SK-N-SH treated with all-trans-retinoic acid at 6 μM for 48 hours (cell line): ENCODE results near the gene KLHL15.

ENCODE experiments used
- ATAC-seq: fragments of 200-7000 bp; cut with Tn5 transposase; 3 replicates; pipeline ENCODE4 v1.9.1; 2020; ENCODE audit warnings: mild to moderate bottlenecking, moderate library complexity
- ARNTL ChIP-seq: fragments of 450-650 bp; formaldehyde crosslinking; IDR thresholded peaks from 2 replicates; pipeline ENCODE4 v1.5.0; 2020; ENCODE audit warnings: low read depth, mild to moderate bottlenecking, moderate library complexity, borderline replicate concordance
- BACH2 ChIP-seq: fragments of 250-450 bp; sonication (Bioruptor Pico); IDR thresholded peaks from 2 replicates; pipeline ENCODE4 v1.9.0; 2021; ENCODE audit warnings: mild to moderate bottlenecking, borderline replicate concordance
- CSDC2 ChIP-seq: fragments of 250-450 bp; sonication (Bioruptor Pico); IDR thresholded peaks from 2 replicates; pipeline ENCODE4 v1.5.0; 2020; ENCODE audit warnings: mild to moderate bottlenecking, moderate library complexity
- ESRRG ChIP-seq: fragments of 250-450 bp; sonication (Bioruptor Pico); IDR thresholded peaks from 2 replicates; pipeline ENCODE4 v1.6.1; 2021; ENCODE audit warnings: mild to moderate bottlenecking
- GLIS3 ChIP-seq: fragments of 250-450 bp; sonication (Bioruptor Pico); IDR thresholded peaks from 2 replicates; pipeline ENCODE4 v1.5.0; 2020; ENCODE audit warnings: mild to moderate bottlenecking, moderate library complexity
- ISL1 ChIP-seq: fragments of 250-450 bp; sonication (Bioruptor Pico); IDR thresholded peaks from 2 replicates; pipeline ENCODE4 v2.1.2; 2022; ENCODE audit warnings: mild to moderate bottlenecking, moderate library complexity
- OSR1 ChIP-seq: fragments of 250-450 bp; sonication (Bioruptor Pico); IDR thresholded peaks from 2 replicates; pipeline ENCODE4 v1.8.0; 2022; ENCODE audit warnings: moderate library complexity, mild to moderate bottlenecking, inconsistent platforms
- PPARA ChIP-seq: fragments of 250-450 bp; sonication (Bioruptor Pico); IDR thresholded peaks from 2 replicates; pipeline ENCODE4 v1.5.0; 2020; ENCODE audit warnings: mild to moderate bottlenecking, borderline replicate concordance
- RARB ChIP-seq: fragments of 250-450 bp; sonication (Bioruptor Pico); IDR thresholded peaks from 2 replicates; pipeline ENCODE4 v1.8.0; 2021; ENCODE audit warnings: mild to moderate bottlenecking, moderate library complexity
- SNAI2 ChIP-seq: fragments of 250-450 bp; sonication (Bioruptor Pico); IDR thresholded peaks from 2 replicates; pipeline ENCODE4 v1.5.0; 2020; ENCODE audit warnings: mild to moderate bottlenecking, moderate library complexity
- TCF4 ChIP-seq: fragments of 250-450 bp; sonication (Bioruptor Pico); IDR thresholded peaks from 2 replicates; pipeline ENCODE4 v1.8.0; 2021; ENCODE audit warnings: mild to moderate bottlenecking, moderate library complexity, borderline replicate concordance
- TOX ChIP-seq: fragments of 250-450 bp; sonication (Bioruptor Pico); IDR thresholded peaks from 2 replicates; pipeline ENCODE4 v1.8.0; 2021; ENCODE audit warnings: mild to moderate bottlenecking, moderate library complexity, borderline replicate concordance
- ZC3H10 ChIP-seq: fragments of 250-450 bp; sonication (Bioruptor Pico); IDR thresholded peaks from 2 replicates; pipeline ENCODE4 v1.5.1; 2021; ENCODE audit warnings: mild to moderate bottlenecking, moderate library complexity
- ZFP30 ChIP-seq: fragments of 450-650 bp; formaldehyde crosslinking; IDR thresholded peaks from 2 replicates; pipeline ENCODE4 v1.5.0; 2022; ENCODE audit warnings: mild to moderate bottlenecking, moderate library complexity
- ZNF565 ChIP-seq: fragments of 450-650 bp; formaldehyde crosslinking; conservative IDR thresholded peaks from 2 replicates; pipeline ENCODE4 v1.5.0; 2020; ENCODE audit warnings: low read depth, mild to moderate bottlenecking, moderate library complexity
- ZNF70 ChIP-seq: fragments of 450-650 bp; formaldehyde crosslinking; IDR thresholded peaks from 2 replicates; pipeline ENCODE4 v1.5.0; 2020; ENCODE audit warnings: mild to moderate bottlenecking, moderate library complexity
- ZNF8 ChIP-seq: fragments of 450-650 bp; formaldehyde crosslinking; IDR thresholded peaks from 2 replicates; pipeline ENCODE4 v1.5.0; 2020; ENCODE audit warnings: mild to moderate bottlenecking, moderate library complexity
- TF ChIP-seq, protein P1 (sequence below): fragments of 250-450 bp; sonication (Bioruptor Pico); IDR thresholded peaks from 2 replicates; pipeline ENCODE4 v1.5.0; 2020; ENCODE audit warnings: mild to moderate bottlenecking, moderate library complexity
- TF ChIP-seq, protein P2 (sequence below): fragments of 250-450 bp; sonication (Bioruptor Pico); IDR thresholded peaks from 2 replicates; pipeline ENCODE4 v1.5.1; 2020; ENCODE audit warnings: low read depth, mild to moderate bottlenecking, moderate library complexity
- TF ChIP-seq, protein P3 (sequence below): fragments of 250-450 bp; sonication (Bioruptor Pico); IDR thresholded peaks from 2 replicates; pipeline ENCODE4 v1.5.1; 2021; ENCODE audit warnings: mild to moderate bottlenecking, moderate library complexity

Gene KLHL15

DNA sequence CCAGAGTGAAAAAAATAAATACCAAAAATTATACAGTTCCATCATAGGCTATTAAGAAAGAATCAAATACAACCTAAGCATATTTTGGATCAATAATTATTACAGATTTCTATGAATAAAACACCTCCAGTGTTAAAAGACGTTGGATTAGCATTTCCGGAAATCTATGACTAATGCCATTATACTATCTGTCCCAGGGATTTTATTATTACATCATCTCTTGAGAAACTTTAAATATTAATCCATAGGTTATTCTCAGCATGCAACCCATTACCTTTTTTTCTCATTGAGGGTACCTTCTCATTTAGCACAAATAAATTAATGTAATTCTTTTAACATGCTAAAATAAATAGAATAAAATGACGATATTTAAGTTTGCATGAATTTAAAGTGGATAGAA, 74.6 kb downstream of the KLHL15 start (continued):
- TF ChIP-seq, protein P1, sequence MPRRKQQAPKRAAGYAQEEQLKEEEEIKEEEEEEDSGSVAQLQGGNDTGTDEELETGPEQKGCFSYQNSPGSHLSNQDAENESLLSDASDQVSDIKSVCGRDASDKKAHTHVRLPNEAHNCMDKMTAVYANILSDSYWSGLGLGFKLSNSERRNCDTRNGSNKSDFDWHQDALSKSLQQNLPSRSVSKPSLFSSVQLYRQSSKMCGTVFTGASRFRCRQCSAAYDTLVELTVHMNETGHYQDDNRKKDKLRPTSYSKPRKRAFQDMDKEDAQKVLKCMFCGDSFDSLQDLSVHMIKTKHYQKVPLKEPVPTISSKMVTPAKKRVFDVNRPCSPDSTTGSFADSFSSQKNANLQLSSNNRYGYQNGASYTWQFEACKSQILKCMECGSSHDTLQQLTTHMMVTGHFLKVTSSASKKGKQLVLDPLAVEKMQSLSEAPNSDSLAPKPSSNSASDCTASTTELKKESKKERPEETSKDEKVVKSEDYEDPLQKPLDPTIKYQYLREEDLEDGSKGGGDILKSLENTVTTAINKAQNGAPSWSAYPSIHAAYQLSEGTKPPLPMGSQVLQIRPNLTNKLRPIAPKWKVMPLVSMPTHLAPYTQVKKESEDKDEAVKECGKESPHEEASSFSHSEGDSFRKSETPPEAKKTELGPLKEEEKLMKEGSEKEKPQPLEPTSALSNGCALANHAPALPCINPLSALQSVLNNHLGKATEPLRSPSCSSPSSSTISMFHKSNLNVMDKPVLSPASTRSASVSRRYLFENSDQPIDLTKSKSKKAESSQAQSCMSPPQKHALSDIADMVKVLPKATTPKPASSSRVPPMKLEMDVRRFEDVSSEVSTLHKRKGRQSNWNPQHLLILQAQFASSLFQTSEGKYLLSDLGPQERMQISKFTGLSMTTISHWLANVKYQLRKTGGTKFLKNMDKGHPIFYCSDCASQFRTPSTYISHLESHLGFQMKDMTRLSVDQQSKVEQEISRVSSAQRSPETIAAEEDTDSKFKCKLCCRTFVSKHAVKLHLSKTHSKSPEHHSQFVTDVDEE (CRISPR knock-in tag), result no peak
- TF ChIP-seq, protein P2, sequence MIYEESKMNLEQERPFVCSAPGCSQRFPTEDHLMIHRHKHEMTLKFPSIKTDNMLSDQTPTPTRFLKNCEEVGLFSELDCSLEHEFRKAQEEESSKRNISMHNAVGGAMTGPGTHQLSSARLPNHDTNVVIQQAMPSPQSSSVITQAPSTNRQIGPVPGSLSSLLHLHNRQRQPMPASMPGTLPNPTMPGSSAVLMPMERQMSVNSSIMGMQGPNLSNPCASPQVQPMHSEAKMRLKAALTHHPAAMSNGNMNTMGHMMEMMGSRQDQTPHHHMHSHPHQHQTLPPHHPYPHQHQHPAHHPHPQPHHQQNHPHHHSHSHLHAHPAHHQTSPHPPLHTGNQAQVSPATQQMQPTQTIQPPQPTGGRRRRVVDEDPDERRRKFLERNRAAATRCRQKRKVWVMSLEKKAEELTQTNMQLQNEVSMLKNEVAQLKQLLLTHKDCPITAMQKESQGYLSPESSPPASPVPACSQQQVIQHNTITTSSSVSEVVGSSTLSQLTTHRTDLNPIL (CRISPR knock-in tag), result no peak

DNA sequence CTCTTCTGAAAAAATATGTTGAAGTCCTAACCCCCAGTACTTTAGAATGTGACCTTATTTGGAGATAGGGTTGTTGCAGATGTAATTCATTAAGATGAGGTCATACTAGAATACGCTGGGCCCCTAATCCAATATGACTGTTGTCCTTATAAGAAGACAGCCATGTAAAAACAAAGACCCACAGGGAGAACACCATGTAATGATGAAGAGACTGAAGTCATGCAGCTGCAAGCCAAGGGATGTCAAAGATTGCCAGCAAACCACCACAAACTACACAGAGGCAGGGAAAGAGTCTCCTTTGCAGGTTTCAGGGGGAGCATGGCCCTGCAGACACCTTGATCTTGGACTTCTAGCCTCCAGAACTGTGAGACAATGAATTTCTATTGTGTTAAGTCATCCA, 81.8 kb downstream of the KLHL15 start:
- no peak for TF ChIP-seq BACH2 (CRISPR knock-in tag)
- TF ChIP-seq ZFP30 (CRISPR knock-in tag), result no peak
- no peak for TF ChIP-seq ZNF565
- TF ChIP-seq ESRRG (CRISPR knock-in tag), result no peak
- TF ChIP-seq ZC3H10 (CRISPR knock-in tag), result no peak
- TF ChIP-seq, protein P2 (CRISPR knock-in tag), result no peak
- no peak for TF ChIP-seq CSDC2 (CRISPR knock-in tag)
- TF ChIP-seq RARB (CRISPR knock-in tag), result no peak
- no peak for TF ChIP-seq ARNTL (CRISPR knock-in tag)
- no peak for TF ChIP-seq OSR1
- no peak for TF ChIP-seq GLIS3 (CRISPR knock-in tag)
- no peak for TF ChIP-seq PPARA
- TF ChIP-seq ISL1 (CRISPR knock-in tag), result no peak
- TF ChIP-seq, all 23 proteins: peak for 0
- no peak for ATAC-seq

DNA sequence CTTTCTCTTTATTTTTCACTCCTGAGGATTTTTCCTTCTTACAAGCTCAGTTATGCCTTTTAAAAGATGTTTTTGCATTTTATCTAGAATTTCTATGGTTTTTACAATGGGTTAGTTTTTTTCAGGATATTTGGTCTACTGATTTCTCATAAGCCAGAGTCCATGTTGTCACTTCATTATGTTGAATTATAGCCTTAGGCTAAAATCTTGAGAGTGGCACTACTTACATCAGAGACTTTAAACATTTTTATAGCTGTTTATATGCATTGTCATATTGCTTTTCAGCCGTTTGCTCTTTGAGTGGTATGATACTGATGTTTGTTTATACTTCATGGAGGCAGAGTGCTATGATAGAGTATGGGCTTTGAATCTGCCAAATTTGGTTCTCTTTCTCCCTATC, 82.8 kb downstream of the KLHL15 start:
- ATAC-seq, result no peak
- TF ChIP-seq PPARA (no peak), BACH2 (CRISPR knock-in tag) (no peak), ZNF565 (no peak), RARB (CRISPR knock-in tag) (no peak)
- TF ChIP-seq, protein P3, sequence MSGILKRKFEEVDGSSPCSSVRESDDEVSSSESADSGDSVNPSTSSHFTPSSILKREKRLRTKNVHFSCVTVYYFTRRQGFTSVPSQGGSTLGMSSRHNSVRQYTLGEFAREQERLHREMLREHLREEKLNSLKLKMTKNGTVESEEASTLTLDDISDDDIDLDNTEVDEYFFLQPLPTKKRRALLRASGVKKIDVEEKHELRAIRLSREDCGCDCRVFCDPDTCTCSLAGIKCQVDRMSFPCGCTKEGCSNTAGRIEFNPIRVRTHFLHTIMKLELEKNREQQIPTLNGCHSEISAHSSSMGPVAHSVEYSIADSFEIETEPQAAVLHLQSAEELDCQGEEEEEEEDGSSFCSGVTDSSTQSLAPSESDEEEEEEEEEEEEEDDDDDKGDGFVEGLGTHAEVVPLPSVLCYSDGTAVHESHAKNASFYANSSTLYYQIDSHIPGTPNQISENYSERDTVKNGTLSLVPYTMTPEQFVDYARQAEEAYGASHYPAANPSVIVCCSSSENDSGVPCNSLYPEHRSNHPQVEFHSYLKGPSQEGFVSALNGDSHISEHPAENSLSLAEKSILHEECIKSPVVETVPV (CRISPR knock-in tag), result no peak

DNA sequence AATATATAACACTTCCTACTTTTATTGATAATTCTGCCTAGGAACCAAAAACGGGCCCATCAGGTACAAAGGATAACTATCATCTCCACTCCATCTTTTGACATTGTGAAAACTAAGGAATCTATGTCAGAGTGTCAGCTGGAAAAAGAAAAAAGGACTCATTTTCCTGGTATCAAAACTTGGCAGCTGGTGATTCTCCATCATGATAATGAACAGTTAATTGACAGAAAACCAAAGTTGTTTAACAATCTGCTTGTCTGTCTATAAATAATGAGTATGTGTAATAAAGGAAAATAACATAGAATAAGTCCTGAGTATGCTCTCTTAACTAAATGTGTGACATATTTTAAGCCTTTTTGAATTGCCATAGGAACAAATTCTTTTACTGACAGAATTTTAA, 87.8 kb downstream of the KLHL15 start:
- ATAC-seq, result no peak
- no peak for TF ChIP-seq TOX (CRISPR knock-in tag)
- no peak for TF ChIP-seq ZNF70 (CRISPR knock-in tag)
- TF ChIP-seq ZFP30 (CRISPR knock-in tag), result no peak
- no peak for TF ChIP-seq RARB (CRISPR knock-in tag)
- TF ChIP-seq BACH2 (CRISPR knock-in tag), result no peak
- no peak for TF ChIP-seq TCF4 (CRISPR knock-in tag)
- TF ChIP-seq, protein P2 (CRISPR knock-in tag), result no peak
- TF ChIP-seq SNAI2 (CRISPR knock-in tag), result no peak
- no peak for TF ChIP-seq ZC3H10 (CRISPR knock-in tag)
- TF ChIP-seq OSR1, result no peak
- TF ChIP-seq ZNF8 (CRISPR knock-in tag), result no peak
- no peak for TF ChIP-seq ISL1 (CRISPR knock-in tag)
